T-cell (primary cell): ENCODE measurements around the gene OR2T10. TPM values are rescaled to one million over a fixed set of nuclear protein-coding genes. Genes with fewer than 3 reads are reported as not detected.
"Not testable (repeated sequence)": the region's sequence is repeated elsewhere in the genome, so short reads cannot be mapped to it uniquely, and the experiment has no call there.

Experiments used
- ATAC-seq, 4 experiments: fragments of 200-7000 bp in 3 of 4; fragments of 150-1000 bp in 1 of 4; cut with Tn5 transposase; replicated peaks in 1 of 4; 1 replicate in 3 of 4; 2 replicates in 1 of 4; pipeline ENCODE4 v1.10.0; 2021; ENCODE audit warnings: moderate library complexity in 3 of 4, mild to moderate bottlenecking in 2 of 4, moderate number of reproducible peaks in 1 of 4
- CTCF ChIA-PET, 2 donors: fragments of 300-600 bp; sonication (Branson Sonifier 250); formaldehyde crosslinking; loops; one replicate each; lab custom pipeline; 2022; ENCODE audit warnings: antibody characterized with exemption in 2 of 2; lab: Charles Lee
- POLR2A ChIA-PET, 2 donors: fragments of 300-600 bp; sonication (Branson Sonifier 250); formaldehyde crosslinking; loops; one replicate each; lab custom pipeline; 2022; ENCODE audit warnings: antibody characterized with exemption in 2 of 2; lab: Charles Lee
- DNase-seq, 35 experiments: peaks; one replicate each; pipeline versions ENCODE4 v3.0.0 to v3.0.0-alpha.2; 2013 to 2023
- H3K27ac ChIP-seq: one replicate; pipeline ENCODE4 v1.5.1; 2013; ENCODE audit warnings: low read length
- H3K27me3 ChIP-seq, 2 experiments: replicated peaks in 1 of 2; 1 replicate in 1 of 2; 2 replicates in 1 of 2; pipeline versions ENCODE4 v1.6.1 to v1.7.0; 2013; ENCODE audit warnings: low read length in 1 of 2, mixed read lengths in 1 of 2; ENCODE audit not compliant: control insufficient read depth in 2 of 2, insufficient read depth in 2 of 2; ENCODE audit errors: extremely low read depth in 1 of 2
- H3K36me3 ChIP-seq, 2 donors: 1 replicate in 1 of 2; 2 replicates in 1 of 2; pipeline versions ENCODE4 v1.6.1 to v1.7.0; 2013; ENCODE audit warnings: low read length in 1 of 2; ENCODE audit not compliant: control insufficient read depth in 2 of 2, insufficient read depth in 1 of 2; ENCODE audit errors: extremely low read depth in 1 of 2
- H3K4me1 ChIP-seq, 2 experiments: 1 replicate in 1 of 2; 2 replicates in 1 of 2; pipeline versions ENCODE4 v1.6.1 to v1.7.0; 2013; ENCODE audit warnings: low read length in 2 of 2, mixed read lengths in 1 of 2; ENCODE audit not compliant: insufficient read depth in 2 of 2, control insufficient read depth in 1 of 2; ENCODE audit errors: extremely low read depth in 1 of 2
- H3K4me3 ChIP-seq, 2 donors: 1 replicate in 1 of 2; 2 replicates in 1 of 2; pipeline versions ENCODE4 v1.5.1 to v1.7.0; 2013; ENCODE audit warnings: mild to moderate bottlenecking in 2 of 2, low read length in 1 of 2, moderate library complexity in 1 of 2; ENCODE audit not compliant: control insufficient read depth in 1 of 2; ENCODE audit errors: extremely low read depth in 1 of 2
- H3K9me3 ChIP-seq: 2 replicates; pipeline ENCODE4 v1.7.0; 2013
- H3K27ac Mint-ChIP-seq, 2 donors: one replicate each; pipeline ENCODE4 v1.8.0; 2020 to 2021; ENCODE audit warnings: mild to moderate bottlenecking in 2 of 2, mixed read lengths in 2 of 2
- H3K27me3 Mint-ChIP-seq, 2 donors: one replicate each; pipeline ENCODE4 v1.8.0; 2021 to 2022; ENCODE audit warnings: mixed read lengths in 2 of 2
- H3K36me3 Mint-ChIP-seq: one replicate; pipeline ENCODE4 v1.8.0; 2021; ENCODE audit warnings: mixed read lengths
- H3K4me1 Mint-ChIP-seq, 3 donors: one replicate each; pipeline ENCODE4 v1.8.0; 2020 to 2022; ENCODE audit warnings: mixed read lengths in 3 of 3, mild to moderate bottlenecking in 1 of 3
- H3K4me3 Mint-ChIP-seq, 3 donors: one replicate each; pipeline ENCODE4 v1.8.0; 2020 to 2022; ENCODE audit warnings: mild to moderate bottlenecking in 3 of 3, mixed read lengths in 3 of 3, moderate library complexity in 3 of 3
- H3K9me3 Mint-ChIP-seq, 3 donors: one replicate each; pipeline ENCODE4 v1.8.0; 2020 to 2022; ENCODE audit warnings: mixed read lengths in 3 of 3
- WGBS: methylation state at CpG from one replicate; pipeline ENCODE4 v1.1.5; 2013; ENCODE audit warnings: missing lambda C conversion rate; ENCODE audit not compliant: insufficient coverage; 5-methylcytosine and 5-hydroxymethylcytosine counted together
- total RNA-seq, 35 experiments: library from RNA in 6 of 35; stranded (reverse) in 6 of 35; fragments of 120-200 nt in 1 of 35; gene quantifications; one replicate each; pipeline versions ENCODE4 v1.2.1 to v1.2.4 and lab custom pipeline; 2013 to 2026

The OR2T10 gene
- total RNA-seq, 5 donors from 2014 or later (not counting 1 experiment from before 2014, with no cell fraction given) = not detected

DNA sequence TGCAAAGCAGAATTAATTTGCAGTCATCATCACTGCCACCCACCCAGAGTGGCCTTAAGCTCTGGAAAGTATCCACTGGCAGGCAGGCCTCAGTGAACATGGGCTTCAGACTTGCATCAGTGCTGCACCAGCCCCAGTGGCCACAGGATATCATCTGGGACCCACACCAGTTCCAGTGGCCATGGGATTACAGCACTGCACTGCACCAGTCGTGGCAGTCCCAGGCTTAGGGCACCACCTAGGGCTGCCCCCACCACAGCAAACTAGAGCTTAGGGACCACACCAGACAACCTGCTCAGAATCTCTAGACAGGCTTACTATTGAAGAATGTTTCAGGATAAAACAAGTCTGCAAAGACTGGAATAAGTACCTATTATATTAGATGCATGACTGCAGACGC lies 50.1 kb downstream of the OR2T10 start:
- POLR2A ChIA-PET, H3K36me3 ChIP-seq, H3K27ac ChIP-seq, H3K9me3 ChIP-seq, ATAC-seq, H3K27me3 Mint-ChIP-seq, DNase-seq, H3K9me3 Mint-ChIP-seq, CTCF ChIA-PET, H3K4me1 ChIP-seq, H3K4me3 ChIP-seq, H3K4me1 Mint-ChIP-seq, H3K27me3 ChIP-seq, H3K27ac Mint-ChIP-seq, H3K36me3 Mint-ChIP-seq, H3K4me3 Mint-ChIP-seq: not testable (repeated sequence)
- no CpG with 5 or more reads among the region's 2 CpGs for WGBS

Other genes starting within 250 kb of the OR2T10 start
- not detected for gene OR14C36, start 248.9 kb downstream of the OR2T10 start, total RNA-seq
- not detected for gene OR2T4, start 236.0 kb downstream of the OR2T10 start, total RNA-seq
- not detected for gene OR2T6, start 222.0 kb downstream of the OR2T10 start, total RNA-seq
- gene OR2T1, start 194.7 kb downstream of the OR2T10 start, total RNA-seq = not detected
- not detected for gene OR2T2, start 152.1 kb downstream of the OR2T10 start, total RNA-seq
- gene OR2T3, start 124.3 kb downstream of the OR2T10 start, total RNA-seq = not detected
- gene OR2T5, start 109.1 kb downstream of the OR2T10 start, total RNA-seq = not detected
- not detected for gene OR2G6, start 89.6 kb downstream of the OR2T10 start, total RNA-seq
- not detected for gene OR2T29, start 34.9 kb downstream of the OR2T10 start, total RNA-seq
- not detected for gene OR2T34, start 22.9 kb downstream of the OR2T10 start, total RNA-seq
- gene OR2T11, start 37.4 kb upstream of the OR2T10 start, total RNA-seq = not detected
- not detected for gene OR2T35, start 47.6 kb upstream of the OR2T10 start, total RNA-seq
- gene OR2T27, start 57.8 kb upstream of the OR2T10 start, total RNA-seq = not detected
- not detected for gene OR14I1, start 105.1 kb upstream of the OR2T10 start, total RNA-seq
- gene LYPD8, start 158.1 kb upstream of the OR2T10 start, total RNA-seq = not detected
- 10 to 100 TPM; 16.8 to 41.4 (median 36.3) TPM for gene SH3BP5L, start 228.2 kb upstream of the OR2T10 start, total RNA-seq
- 10 to 100 TPM; 27.7 to 46.7 (median 42.1) TPM for gene ZNF672, start 240.5 kb upstream of the OR2T10 start, total RNA-seq